H9 (cell line): ENCODE results near the gene CKM. TPM values are rescaled to one million over a fixed set of nuclear protein-coding genes. Genes with fewer than 3 reads are reported as not detected.

Source experiments
- DNase-seq: peaks from one replicate; pipeline ENCODE4 v3.0.0-alpha.2; 2017
- H2AFZ ChIP-seq: one replicate; pipeline ENCODE4 v1.6.1; 2013; ENCODE audit warnings: mild to moderate bottlenecking, low read length, control low read depth, moderate library complexity
- H2AK5ac ChIP-seq: 2 replicates; pipeline ENCODE4 v1.6.1; 2013; ENCODE audit warnings: low read length, control low read depth, mixed read lengths; ENCODE audit not compliant: insufficient read length
- H2BK120ac ChIP-seq: one replicate; pipeline ENCODE4 v1.6.1; 2013; ENCODE audit warnings: low read depth, mild to moderate bottlenecking, low read length, control low read depth, inconsistent platforms; ENCODE audit not compliant: poor library complexity, severe bottlenecking
- H2BK12ac ChIP-seq: 2 replicates; pipeline ENCODE4 v1.6.1; 2013; ENCODE audit warnings: low read length, control low read depth, mixed read lengths, low read depth; ENCODE audit not compliant: insufficient read length
- H2BK15ac ChIP-seq: 2 replicates; pipeline ENCODE4 v1.6.1; 2013; ENCODE audit warnings: low read depth, low read length, control low read depth
- H2BK20ac ChIP-seq: one replicate; pipeline ENCODE4 v1.6.1; 2013; ENCODE audit warnings: low read depth, mild to moderate bottlenecking, low read length, control low read depth, inconsistent platforms; ENCODE audit not compliant: poor library complexity, severe bottlenecking
- H2BK5ac ChIP-seq: 2 replicates; pipeline ENCODE4 v1.6.1; 2013; ENCODE audit warnings: low read length, control low read depth, mixed read lengths; ENCODE audit not compliant: insufficient read length
- H3K14ac ChIP-seq: 2 replicates; pipeline ENCODE4 v1.6.1; 2013; ENCODE audit warnings: low read length, control low read depth; ENCODE audit not compliant: insufficient read depth
- H3K18ac ChIP-seq: 2 replicates; pipeline ENCODE4 v1.6.1; 2013; ENCODE audit warnings: low read depth, mild to moderate bottlenecking, mixed read lengths, low read length, control low read depth; ENCODE audit not compliant: insufficient read length
- H3K23ac ChIP-seq: 2 replicates; pipeline ENCODE4 v1.6.1; 2013; ENCODE audit warnings: low read length, control low read depth, mixed read lengths, low read depth; ENCODE audit not compliant: insufficient read length
- H3K23me2 ChIP-seq: 2 replicates; pipeline ENCODE4 v1.6.1; 2013; ENCODE audit warnings: low read depth, mild to moderate bottlenecking, mixed read lengths, low read length, control low read depth; ENCODE audit not compliant: insufficient read length, poor library complexity, severe bottlenecking
- H3K27ac ChIP-seq: 2 replicates; pipeline ENCODE4 v1.5.1; 2013; ENCODE audit warnings: low read length, control low read depth, mixed read lengths, low read depth; ENCODE audit not compliant: insufficient read length
- H3K27me3 ChIP-seq: 2 replicates; pipeline ENCODE4 v1.6.1; 2013; ENCODE audit warnings: low read length, control low read depth, inconsistent platforms; ENCODE audit not compliant: insufficient read depth
- H3K4ac ChIP-seq: 2 replicates; pipeline ENCODE4 v1.6.1; 2013; ENCODE audit warnings: low read depth, mild to moderate bottlenecking, control low read depth, inconsistent platforms, low read length, moderate library complexity
- H3K4me1 ChIP-seq: 2 replicates; pipeline ENCODE4 v1.6.1; 2013; ENCODE audit warnings: low read length, control low read depth, inconsistent platforms; ENCODE audit not compliant: insufficient read depth
- H3K4me2 ChIP-seq: 2 replicates; pipeline ENCODE4 v1.6.1; 2013; ENCODE audit warnings: low read length, control low read depth, mixed read lengths; ENCODE audit not compliant: insufficient read length, insufficient read depth
- H3K56ac ChIP-seq: 2 replicates; pipeline ENCODE4 v1.6.1; 2013; ENCODE audit warnings: low read depth, mild to moderate bottlenecking, mixed read lengths, low read length, control low read depth; ENCODE audit not compliant: insufficient read length
- H3K79me1 ChIP-seq: 2 replicates; pipeline ENCODE4 v1.6.1; 2013; ENCODE audit warnings: low read depth, mild to moderate bottlenecking, moderate library complexity, low read length, control low read depth, inconsistent platforms; ENCODE audit not compliant: insufficient read depth, poor library complexity, severe bottlenecking
- H3K79me2 ChIP-seq: 2 replicates; pipeline ENCODE4 v1.6.1; 2013; ENCODE audit warnings: low read length, control low read depth, inconsistent platforms; ENCODE audit not compliant: insufficient read depth
- H3K9ac ChIP-seq: 2 replicates; pipeline ENCODE4 v1.6.1; 2013; ENCODE audit warnings: low read length, control low read depth, mixed read lengths; ENCODE audit not compliant: insufficient read length; ENCODE audit errors: extremely low read depth
- H3K9me3 ChIP-seq: one replicate; pipeline ENCODE4 v1.6.1; 2013; ENCODE audit warnings: low read depth, low read length, inconsistent platforms; ENCODE audit not compliant: control insufficient read depth
- H3T11ph ChIP-seq: one replicate; pipeline ENCODE4 v1.6.1; 2013; ENCODE audit warnings: mild to moderate bottlenecking, low read length, control low read depth, inconsistent platforms
- H4K20me1 ChIP-seq: one replicate; pipeline ENCODE4 v1.6.1; 2013; ENCODE audit not compliant: control insufficient read depth, insufficient read length, insufficient read depth
- H4K5ac ChIP-seq: 2 replicates; pipeline ENCODE4 v1.6.1; 2013; ENCODE audit warnings: low read depth, mild to moderate bottlenecking, mixed read lengths, low read length, control low read depth; ENCODE audit not compliant: insufficient read length
- H4K8ac ChIP-seq: replicated peaks from 2 replicates; pipeline ENCODE4 v1.6.1; 2013; ENCODE audit warnings: low read length, control low read depth, mixed read lengths, low read depth; ENCODE audit not compliant: insufficient read length
- H4K91ac ChIP-seq: 2 replicates; pipeline ENCODE4 v1.6.1; 2013; ENCODE audit warnings: low read depth, mild to moderate bottlenecking, moderate library complexity, mixed read lengths, low read length, control low read depth; ENCODE audit not compliant: insufficient read length
- H3K27ac Mint-ChIP-seq, 3 experiments: 2 replicates in 2 of 3; 3 replicates in 1 of 3; pipeline ENCODE4 v1.8.0; 2020 to 2021; ENCODE audit warnings: mixed read lengths in 3 of 3, mild to moderate bottlenecking in 1 of 3, moderate library complexity in 1 of 3
- H3K27me3 Mint-ChIP-seq: 2 replicates; pipeline ENCODE4 v1.8.0; 2021; ENCODE audit warnings: low read depth, mild to moderate bottlenecking, moderate library complexity, mixed read lengths
- H3K36me3 Mint-ChIP-seq, 3 experiments: 2 replicates in 2 of 3; 3 replicates in 1 of 3; pipeline ENCODE4 v1.8.0; 2020 to 2021; ENCODE audit warnings: low read depth in 3 of 3, mixed read lengths in 3 of 3; ENCODE audit not compliant: insufficient read depth in 1 of 3
- H3K4me1 Mint-ChIP-seq, 2 experiments: 2 replicates each; pipeline ENCODE4 v1.8.0; 2020; ENCODE audit warnings: mixed read lengths in 2 of 2
- H3K4me3 Mint-ChIP-seq, 2 experiments: 2 replicates in 1 of 2; 3 replicates in 1 of 2; pipeline ENCODE4 v1.8.0; 2020 to 2021; ENCODE audit warnings: mild to moderate bottlenecking in 2 of 2, mixed read lengths in 2 of 2, moderate library complexity in 1 of 2
- H3K9me3 Mint-ChIP-seq, 2 experiments: 2 replicates in 1 of 2; 3 replicates in 1 of 2; pipeline ENCODE4 v1.8.0; 2020; ENCODE audit warnings: mild to moderate bottlenecking in 2 of 2, mixed read lengths in 2 of 2, moderate library complexity in 1 of 2
- WGBS: extraction: QIAGEN DNeasy Blood & Tissue Kit; methylation state at CpG from one replicate; pipeline ENCODE4 v1.1.7; 2013; ENCODE audit warnings: missing lambda C conversion rate, low lambda C conversion rate, mixed read lengths; ENCODE audit not compliant: insufficient read length; ENCODE audit errors: extremely low coverage; 5-methylcytosine and 5-hydroxymethylcytosine counted together
- total RNA-seq: library from RNA; stranded (reverse); gene quantifications from 2 replicates; pipeline ENCODE4 v1.2.1, GENCODE V29; 2021
- TF ChIP-seq, protein P1 (sequence below): fragments of 200-600 bp; sonication (generic); conservative IDR thresholded peaks from 3 replicates; pipeline ENCODE4 v1.8.0; 2021; ENCODE audit warnings: antibody characterized with exemption, mild to moderate bottlenecking

CKM gene
- total RNA-seq, 1 experiment from 2014 or later = not detected

DNA sequence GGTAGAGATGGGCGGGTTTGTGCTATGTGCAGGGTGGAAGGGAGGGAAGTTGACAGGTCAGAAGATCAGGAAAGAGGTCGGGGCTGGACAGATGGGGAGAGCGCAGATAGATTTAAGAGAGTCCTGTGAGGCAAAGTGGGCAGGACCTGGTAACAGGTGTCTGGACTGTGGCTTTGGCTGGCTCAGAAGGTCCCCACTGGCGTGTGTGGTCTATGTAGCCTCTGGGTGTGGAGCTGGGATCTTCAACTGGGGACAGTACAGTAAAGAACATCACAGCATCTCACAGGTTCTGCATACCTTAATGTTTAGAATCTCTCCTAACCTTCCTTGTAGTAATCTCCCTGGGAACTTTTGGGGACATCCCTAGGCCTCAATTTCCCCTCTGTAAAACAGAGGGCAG is 17.7 kb downstream of the CKM start:
- peaks cover 15 to 24% of the 10 kb centered on the region in 2 experiments for H3K4me1 Mint-ChIP-seq
- Histone ChIP-seq H3K4me2 (no peak overlapping the region), H3K4ac (no peak overlapping the region), H4K20me1 (no peaks in the 10 kb centered on the region), H3K9ac (no peak overlapping the region), H3K18ac (no peak overlapping the region), H2AK5ac (no peak overlapping the region), H2BK12ac (no peak overlapping the region), H4K5ac (no peak overlapping the region), H2AFZ (no peak overlapping the region), H4K8ac (no peak overlapping the region), H3K9me3 (no peaks in the 10 kb centered on the region), H3K79me2 (no peaks in the 10 kb centered on the region), H3K14ac (no peak overlapping the region), H3K23me2 (no peaks in the 10 kb centered on the region), H2BK20ac (no peak overlapping the region), H3K79me1 (no peaks in the 10 kb centered on the region), H2BK120ac (no peak overlapping the region), H3K27ac (no peak overlapping the region), H4K91ac (no peak overlapping the region), H3K4me1 (no peaks in the 10 kb centered on the region; the same call in 1 of the 2 replicates), H3K27me3 (no peaks in the 10 kb centered on the region; the same call in 1 of the 2 replicates), H3K23ac (no peak overlapping the region), H2BK5ac (no peak overlapping the region), H3K56ac (no peak overlapping the region), H2BK15ac (no peak overlapping the region), H3T11ph (no peak overlapping the region)
- H3K27me3 Mint-ChIP-seq = peaks cover 40% of the 10 kb centered on the region
- no CpG with 5 or more reads among the region's 4 CpGs for WGBS
- H3K27ac Mint-ChIP-seq = no peak overlapping the region
- peaks cover 3 to 9% of the 10 kb centered on the region in 2 experiments; a peak in 2 of 5 replicates for H3K9me3 Mint-ChIP-seq
- peaks cover 2 to 10% (median 4%) of the 10 kb centered on the region in 3 experiments; a peak in 6 of 7 replicates for H3K36me3 Mint-ChIP-seq
- DNase-seq = no peak
- H3K4me3 Mint-ChIP-seq = no peak overlapping the region
- TF ChIP-seq, protein P1, sequence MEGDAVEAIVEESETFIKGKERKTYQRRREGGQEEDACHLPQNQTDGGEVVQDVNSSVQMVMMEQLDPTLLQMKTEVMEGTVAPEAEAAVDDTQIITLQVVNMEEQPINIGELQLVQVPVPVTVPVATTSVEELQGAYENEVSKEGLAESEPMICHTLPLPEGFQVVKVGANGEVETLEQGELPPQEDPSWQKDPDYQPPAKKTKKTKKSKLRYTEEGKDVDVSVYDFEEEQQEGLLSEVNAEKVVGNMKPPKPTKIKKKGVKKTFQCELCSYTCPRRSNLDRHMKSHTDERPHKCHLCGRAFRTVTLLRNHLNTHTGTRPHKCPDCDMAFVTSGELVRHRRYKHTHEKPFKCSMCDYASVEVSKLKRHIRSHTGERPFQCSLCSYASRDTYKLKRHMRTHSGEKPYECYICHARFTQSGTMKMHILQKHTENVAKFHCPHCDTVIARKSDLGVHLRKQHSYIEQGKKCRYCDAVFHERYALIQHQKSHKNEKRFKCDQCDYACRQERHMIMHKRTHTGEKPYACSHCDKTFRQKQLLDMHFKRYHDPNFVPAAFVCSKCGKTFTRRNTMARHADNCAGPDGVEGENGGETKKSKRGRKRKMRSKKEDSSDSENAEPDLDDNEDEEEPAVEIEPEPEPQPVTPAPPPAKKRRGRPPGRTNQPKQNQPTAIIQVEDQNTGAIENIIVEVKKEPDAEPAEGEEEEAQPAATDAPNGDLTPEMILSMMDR = no peak
